ENCODE data around the gene ZNF614. TPM values are rescaled to one million over a fixed set of nuclear protein-coding genes. Genes with fewer than 3 reads are reported as not detected.

Gene ZNF614
- total RNA-seq, 1 donor from 2014 or later: 5.9 TPM

GRCh38 chr19:51971624-51972023, 56.6 kb downstream of the ZNF614 start:
- H3K27me3 ChIP-seq: no peaks in the 10 kb centered on the region
- DNase-seq (ENCODE audit: extremely low spot score in 2 of 2): no peak
- H3K4me3 ChIP-seq: peak overlapping the region in 1 of 2 donors; percentile 6
- H3K27ac ChIP-seq: no peak overlapping the region
- H3K36me3 ChIP-seq: peaks cover 40 to 97% of the 10 kb centered on the region in 2 donors
- H3K9me3 ChIP-seq: peaks cover 91% of the 10 kb centered on the region
- no peaks in the 10 kb centered on the region for H3K4me1 ChIP-seq
- TF ChIP-seq POLR2A (IDR thresholded peaks at IDR 0.05) (no peak), POLR2AphosphoS5 (IDR thresholded peaks at IDR 0.05; ENCODE audit: insufficient read depth in 1 of 2, low read depth in 1 of 2) (no peak), CTCF (IDR thresholded peaks at IDR 0.05) (no peak)
- intact Hi-C loops (cut with DNase I): no loop called here

- no peak for DNase-seq (ENCODE audit: extremely low spot score in 2 of 2)
- H3K27ac ChIP-seq: no peak overlapping the region
- no peaks in the 10 kb centered on the region for H3K4me1 ChIP-seq
- TF ChIP-seq POLR2AphosphoS5 (IDR thresholded peaks at IDR 0.05; ENCODE audit: insufficient read depth in 1 of 2, low read depth in 1 of 2): no peak
- no peak for TF ChIP-seq POLR2A (IDR thresholded peaks at IDR 0.05)
- TF ChIP-seq CTCF (IDR thresholded peaks at IDR 0.05): no peak
- H3K4me3 ChIP-seq: no peak overlapping the region
- H3K27me3 ChIP-seq: no peaks in the 10 kb centered on the region
- intact Hi-C loops (cut with DNase I): no loop called here
- H3K9me3 ChIP-seq: peaks cover 93% of the 10 kb centered on the region
- H3K36me3 ChIP-seq: peaks cover 43 to 98% of the 10 kb centered on the region in 2 donors
Measured at GRCh38 chr19:51970718-51971117, 57.5 kb downstream of the ZNF614 start.

GRCh38 chr19:51965583-51965982, 62.6 kb downstream of the ZNF614 start:
- no peak overlapping the region for H3K4me3 ChIP-seq
- no peaks in the 10 kb centered on the region for H3K4me1 ChIP-seq
- DNase-seq (ENCODE audit: extremely low spot score in 2 of 2): no peak
- no peak overlapping the region for H3K27ac ChIP-seq
- H3K27me3 ChIP-seq: no peaks in the 10 kb centered on the region
- peaks cover 79% of the 10 kb centered on the region for H3K9me3 ChIP-seq
- peaks cover 39 to 67% of the 10 kb centered on the region in 2 donors for H3K36me3 ChIP-seq
- intact Hi-C loops (cut with DNase I): no loop called here
- no peak for TF ChIP-seq CTCF (IDR thresholded peaks at IDR 0.05)
- TF ChIP-seq POLR2AphosphoS5 (IDR thresholded peaks at IDR 0.05; ENCODE audit: insufficient read depth in 1 of 2, low read depth in 1 of 2): no peak
- no peak for TF ChIP-seq POLR2A (IDR thresholded peaks at IDR 0.05)

Other genes with a start within 250 kb of the ZNF614 start
- gene FPR3, start 233.2 kb downstream of the ZNF614 start, total RNA-seq: 4.2 TPM
- 14.2 TPM for gene ZNF577, start 140.4 kb downstream of the ZNF614 start, total RNA-seq
- gene ZNF649, start 123.4 kb downstream of the ZNF614 start, total RNA-seq: 13.5 TPM
- gene ZNF613, start 100.9 kb downstream of the ZNF614 start, total RNA-seq: 4.2 TPM
- gene ZNF350, start 41.5 kb downstream of the ZNF614 start, total RNA-seq: 8.6 TPM
- 6.4 TPM for gene ZNF615, start 20.2 kb downstream of the ZNF614 start, total RNA-seq
- 14.0 TPM for gene ZNF432, start 20.5 kb upstream of the ZNF614 start, total RNA-seq
- gene ZNF841, start 67.4 kb upstream of the ZNF614 start, total RNA-seq: 24.1 TPM
- 2.7 TPM for gene ZNF616, start 111.6 kb upstream of the ZNF614 start, total RNA-seq
- gene ZNF836, start 143.2 kb upstream of the ZNF614 start, total RNA-seq: 3.9 TPM
- gene PPP2R1A, start 161.7 kb upstream of the ZNF614 start, total RNA-seq: 163 TPM
- gene ZNF766, start 241.2 kb upstream of the ZNF614 start, total RNA-seq: 5.6 TPM